Glutamatergic neuron (in vitro differentiated cells): ENCODE results near the gene ERBIN. TPM values are rescaled to one million over a fixed set of nuclear protein-coding genes. Genes with fewer than 3 reads are reported as not detected.
A peak's percentile ranks its signal among the peaks of the same experiment; 100 is the strongest.
"Not testable (repeated sequence)": the region's sequence is repeated elsewhere in the genome, so short reads cannot be mapped to it uniquely, and the experiment has no call there.

ENCODE experiments used
- DNase-seq: peaks from one replicate; pipeline ENCODE4 v3.0.0; 2022
- H3K27ac Mint-ChIP-seq: one replicate; pipeline ENCODE4 v1.8.0; 2020; ENCODE audit warnings: mild to moderate bottlenecking, mixed read lengths, inconsistent platforms; ENCODE audit not compliant: unreplicated experiment
- H3K27me3 Mint-ChIP-seq: one replicate; pipeline ENCODE4 v1.8.0; 2020; ENCODE audit warnings: mild to moderate bottlenecking, moderate library complexity, mixed read lengths, inconsistent platforms; ENCODE audit not compliant: unreplicated experiment
- H3K36me3 Mint-ChIP-seq: one replicate; pipeline ENCODE4 v1.8.0; 2020; ENCODE audit warnings: mild to moderate bottlenecking, mixed read lengths, inconsistent platforms; ENCODE audit not compliant: unreplicated experiment
- H3K4me1 Mint-ChIP-seq: one replicate; pipeline ENCODE4 v1.8.0; 2020; ENCODE audit warnings: mild to moderate bottlenecking, low read depth, mixed read lengths, inconsistent platforms; ENCODE audit not compliant: unreplicated experiment
- H3K4me3 Mint-ChIP-seq: one replicate; pipeline ENCODE4 v1.8.0; 2020; ENCODE audit warnings: mild to moderate bottlenecking, mixed read lengths, inconsistent platforms; ENCODE audit not compliant: unreplicated experiment
- H3K9me3 Mint-ChIP-seq: one replicate; pipeline ENCODE4 v1.8.0; 2020; ENCODE audit warnings: mild to moderate bottlenecking, moderate library complexity, mixed read lengths, inconsistent platforms; ENCODE audit not compliant: unreplicated experiment
- CTCF ChIP-seq: fragments of 200-600 bp; sonication (generic); IDR thresholded peaks from one replicate; pipeline ENCODE4 v1.5.0; 2021; ENCODE audit not compliant: partially characterized antibody, unreplicated experiment
- long read RNA-seq: library from polyadenylated mRNA; unstranded; transcript quantifications from one replicate; pipeline ENCODE4 v2.0.0, GENCODE V29; 2020; ENCODE audit not compliant: unreplicated experiment
- total RNA-seq: library from RNA; stranded (reverse); fragmentation: NEBNext Ultra II Directional; extraction: Animal tissue kit (Norgen Biotek cat#: 25700); gene quantifications from one replicate; pipeline ENCODE4 v1.2.1, GENCODE V29; 2021; ENCODE audit not compliant: unreplicated experiment

ERBIN gene
- total RNA-seq: 67.7 TPM
- long read RNA-seq, partial matches to known transcripts: 5 of 8 reads
- long read RNA-seq, other reads (novel, unspliced or antisense): 2 of 8 reads

GRCh38 chr5:65926276-65926783, at the start of gene ERBIN:
ERBIN (plus strand) TSS chr5:65926575; CDS start chr5:65992719, 66,144 bp downstream.
- peak; percentile 66 for DNase-seq
- Mint-ChIP-seq H3K36me3 (no peaks in the 10 kb centered on the region), H3K9me3 (peaks cover 12% of the 10 kb centered on the region), H3K4me3 (peak within 1 kb of the TSS; percentile 97), H3K4me1 (peaks cover 9% of the 10 kb centered on the region), H3K27ac (peak within 1 kb of the TSS; percentile 84), H3K27me3 (peaks cover 11% of the 10 kb centered on the region)
- TF ChIP-seq CTCF: no peak

- H3K27me3 Mint-ChIP-seq: peaks cover 1% of the 10 kb centered on the region
- H3K36me3 Mint-ChIP-seq: peaks cover 15% of the 10 kb centered on the region
- H3K4me3 Mint-ChIP-seq: no peak overlapping the region
- H3K4me1 Mint-ChIP-seq: no peaks in the 10 kb centered on the region
- no peaks in the 10 kb centered on the region for H3K9me3 Mint-ChIP-seq
- no peak for DNase-seq
- no peak overlapping the region for H3K27ac Mint-ChIP-seq
- TF ChIP-seq CTCF: no peak
These were observed 49.4 kb upstream of the ERBIN start for GRCh38 chr5:65876970-65877369.

- H3K36me3 Mint-ChIP-seq: peaks cover 15% of the 10 kb centered on the region
- not testable (repeated sequence) for DNase-seq, H3K4me3 Mint-ChIP-seq, H3K4me1 Mint-ChIP-seq, H3K27me3 Mint-ChIP-seq, H3K27ac Mint-ChIP-seq, H3K9me3 Mint-ChIP-seq
These were observed 46.6 kb upstream of the ERBIN start for GRCh38 chr5:65879668-65880256.

GRCh38 chr5:65880496-65881072, 45.8 kb upstream of the ERBIN start:
- Mint-ChIP-seq H3K27ac (no peak overlapping the region), H3K9me3 (no peaks in the 10 kb centered on the region), H3K27me3 (peaks cover 1% of the 10 kb centered on the region), H3K4me3 (no peak overlapping the region), H3K4me1 (no peaks in the 10 kb centered on the region), H3K36me3 (peaks cover 15% of the 10 kb centered on the region)
- TF ChIP-seq CTCF: no peak
- DNase-seq: no peak

GRCh38 chr5:65882278-65882677, 44.1 kb upstream of the ERBIN start:
- H3K4me3 Mint-ChIP-seq: no peak overlapping the region
- peaks cover 11% of the 10 kb centered on the region for H3K36me3 Mint-ChIP-seq
- H3K27me3 Mint-ChIP-seq: peaks cover 3% of the 10 kb centered on the region
- no peak overlapping the region for H3K27ac Mint-ChIP-seq
- H3K4me1 Mint-ChIP-seq: no peaks in the 10 kb centered on the region
- TF ChIP-seq CTCF: no peak
- H3K9me3 Mint-ChIP-seq: no peaks in the 10 kb centered on the region
- DNase-seq: no peak
